ENCODE data around the gene TBC1D10A.

The TBC1D10A gene

GRCh38 chr22:30268331-30268730 is 58.4 kb downstream of the TBC1D10A start:
- H4K91ac ChIP-seq (ENCODE audit: low read depth, low read length) = no peak overlapping the region
- no CpG with 5 or more reads among the region's 8 CpGs for WGBS (ENCODE audit: extremely low coverage, insufficient coverage, insufficient read length)
- H3K23ac ChIP-seq (ENCODE audit: low read length) = no peak overlapping the region
- no peak overlapping the region for H3K18ac ChIP-seq (ENCODE audit: low read length)
- no peak overlapping the region for H2BK120ac ChIP-seq (ENCODE audit: insufficient read depth, low read length, poor library complexity)
- no peaks in the 10 kb centered on the region for H3K27me3 ChIP-seq (ENCODE audit: insufficient read depth, low read length)
- no peak overlapping the region for H2BK12ac ChIP-seq (ENCODE audit: low read length)
- H3K79me1 ChIP-seq (ENCODE audit: low read length) = no peaks in the 10 kb centered on the region
- no peak overlapping the region for H3K4ac ChIP-seq (ENCODE audit: low read depth, low read length)
- no peak overlapping the region for H3K4me3 ChIP-seq (ENCODE audit: low read depth, low read length)
- no peaks in the 10 kb centered on the region for H3K36me3 ChIP-seq (ENCODE audit: control insufficient read depth in 1 of 2, insufficient read depth in 2 of 2, low read length in 2 of 2)
- no peak overlapping the region for H3K9ac ChIP-seq (ENCODE audit: low read length)
- H4K12ac ChIP-seq (ENCODE audit: low read depth, low read length) = no peak overlapping the region
- H4K8ac ChIP-seq (ENCODE audit: low read depth, low read length) = no peak overlapping the region
- H3K4me1 ChIP-seq (ENCODE audit: control insufficient read depth in 1 of 2, insufficient read depth in 2 of 2, low read length in 2 of 2) = peaks cover 0 to under 1% of the 10 kb centered on the region in 2 experiments
- no peak overlapping the region for H3K14ac ChIP-seq (ENCODE audit: low read length)
- H3K79me2 ChIP-seq (ENCODE audit: control insufficient read depth, insufficient read depth, low read length, poor library complexity) = no peaks in the 10 kb centered on the region
- H3K9me3 ChIP-seq (ENCODE audit: insufficient read depth, low read depth, low read length) = peaks cover 2% of the 10 kb centered on the region
- H2AFZ ChIP-seq (ENCODE audit: insufficient read depth, low read length, poor library complexity) = no peak overlapping the region
- no peak overlapping the region for H3K4me2 ChIP-seq (ENCODE audit: low read length)
- no peak overlapping the region for H3K27ac ChIP-seq (ENCODE audit: low read depth, low read length)
- DNase-seq = no peak
- H2BK5ac ChIP-seq (ENCODE audit: low read depth, low read length, poor library complexity) = no peak overlapping the region
- H2AK5ac ChIP-seq (ENCODE audit: low read length) = no peak overlapping the region

- no peak overlapping the region for H3K18ac ChIP-seq (ENCODE audit: low read length)
- no peaks in the 10 kb centered on the region for H3K79me1 ChIP-seq (ENCODE audit: low read length)
- no peak overlapping the region for H3K9ac ChIP-seq (ENCODE audit: low read length)
- H4K91ac ChIP-seq (ENCODE audit: low read depth, low read length) = no peak overlapping the region
- H3K36me3 ChIP-seq (ENCODE audit: control insufficient read depth in 1 of 2, insufficient read depth in 2 of 2, low read length in 2 of 2) = no peaks in the 10 kb centered on the region
- no peak overlapping the region for H3K23ac ChIP-seq (ENCODE audit: low read length)
- no peaks in the 10 kb centered on the region for H3K79me2 ChIP-seq (ENCODE audit: control insufficient read depth, insufficient read depth, low read length, poor library complexity)
- H3K4me2 ChIP-seq (ENCODE audit: low read length) = no peak overlapping the region
- no peak overlapping the region for H2BK12ac ChIP-seq (ENCODE audit: low read length)
- H3K14ac ChIP-seq (ENCODE audit: low read length) = no peak overlapping the region
- no peak overlapping the region for H3K27ac ChIP-seq (ENCODE audit: low read depth, low read length)
- H3K4me1 ChIP-seq (ENCODE audit: control insufficient read depth in 1 of 2, insufficient read depth in 2 of 2, low read length in 2 of 2) = peaks cover 3 to 5% of the 10 kb centered on the region in 2 experiments
- no peak overlapping the region for H4K12ac ChIP-seq (ENCODE audit: low read depth, low read length)
- peaks cover 2% of the 10 kb centered on the region for H3K9me3 ChIP-seq (ENCODE audit: insufficient read depth, low read depth, low read length)
- no peaks in the 10 kb centered on the region for H3K27me3 ChIP-seq (ENCODE audit: insufficient read depth, low read length)
- H3K4ac ChIP-seq (ENCODE audit: low read depth, low read length) = no peak overlapping the region
- WGBS (ENCODE audit: extremely low coverage, insufficient coverage, insufficient read length) = no CpG with 5 or more reads among the region's 14 CpGs
- H2BK5ac ChIP-seq (ENCODE audit: low read depth, low read length, poor library complexity) = no peak overlapping the region
- H2AK5ac ChIP-seq (ENCODE audit: low read length) = no peak overlapping the region
- H4K8ac ChIP-seq (ENCODE audit: low read depth, low read length) = no peak overlapping the region
- no peak overlapping the region for H2BK120ac ChIP-seq (ENCODE audit: insufficient read depth, low read length, poor library complexity)
- no peak overlapping the region for H3K4me3 ChIP-seq (ENCODE audit: low read depth, low read length)
- no peak overlapping the region for H2AFZ ChIP-seq (ENCODE audit: insufficient read depth, low read length, poor library complexity)
- no peak for DNase-seq
Observed at GRCh38 chr22:30267382-30268302, 59.1 kb downstream of the TBC1D10A start.

GRCh38 chr22:30266445-30267381 is 60.0 kb downstream of the TBC1D10A start, which contains the start of gene OSM:
Gene OSM, minus strand, starts transcription at chr22:30266851. Its CDS starts 52 bp downstream, at chr22:30266799.
- Histone ChIP-seq H3K9me3 (ENCODE audit: insufficient read depth, low read depth, low read length) (peaks cover 2% of the 10 kb centered on the region), H3K79me1 (ENCODE audit: low read length) (peaks cover 3% of the 10 kb centered on the region), H4K12ac (ENCODE audit: low read depth, low read length) (no peak within 1 kb of the TSS), H3K4me1 (ENCODE audit: control insufficient read depth in 1 of 2, insufficient read depth in 2 of 2, low read length in 2 of 2) (peaks cover 4 to 13% of the 10 kb centered on the region in 2 experiments), H3K18ac (ENCODE audit: low read length) (no peak within 1 kb of the TSS), H3K9ac (ENCODE audit: low read length) (no peak within 1 kb of the TSS), H3K4me2 (ENCODE audit: low read length) (no peak within 1 kb of the TSS), H3K27me3 (ENCODE audit: insufficient read depth, low read length) (no peaks in the 10 kb centered on the region), H3K4me3 (ENCODE audit: low read depth, low read length) (no peak within 1 kb of the TSS), H3K27ac (ENCODE audit: low read depth, low read length) (no peak within 1 kb of the TSS), H3K4ac (ENCODE audit: low read depth, low read length) (no peak within 1 kb of the TSS), H2AK5ac (ENCODE audit: low read length) (no peak within 1 kb of the TSS), H3K36me3 (ENCODE audit: control insufficient read depth in 1 of 2, insufficient read depth in 2 of 2, low read length in 2 of 2) (no peaks in the 10 kb centered on the region), H2AFZ (ENCODE audit: insufficient read depth, low read length, poor library complexity) (no peak within 1 kb of the TSS), H2BK5ac (ENCODE audit: low read depth, low read length, poor library complexity) (no peak within 1 kb of the TSS), H3K14ac (ENCODE audit: low read length) (no peak within 1 kb of the TSS), H3K23ac (ENCODE audit: low read length) (no peak within 1 kb of the TSS), H4K8ac (ENCODE audit: low read depth, low read length) (no peak within 1 kb of the TSS), H4K91ac (ENCODE audit: low read depth, low read length) (no peak within 1 kb of the TSS), H3K79me2 (ENCODE audit: control insufficient read depth, insufficient read depth, low read length, poor library complexity) (no peaks in the 10 kb centered on the region), H2BK12ac (ENCODE audit: low read length) (no peak within 1 kb of the TSS), H2BK120ac (ENCODE audit: insufficient read depth, low read length, poor library complexity) (no peak within 1 kb of the TSS)
- DNase-seq = no peak
- no CpG with 5 or more reads among the region's 35 CpGs for WGBS (ENCODE audit: extremely low coverage, insufficient coverage, insufficient read length)

GRCh38 chr22:30265823-30266444 is 60.8 kb downstream of the TBC1D10A start:
- WGBS (ENCODE audit: extremely low coverage, insufficient coverage, insufficient read length) = no CpG with 5 or more reads among the region's 24 CpGs
- Histone ChIP-seq H3K79me1 (ENCODE audit: low read length) (peaks cover 6% of the 10 kb centered on the region), H3K27ac (ENCODE audit: low read depth, low read length) (no peak overlapping the region), H3K36me3 (ENCODE audit: control insufficient read depth in 1 of 2, insufficient read depth in 2 of 2, low read length in 2 of 2) (no peaks in the 10 kb centered on the region), H2BK12ac (ENCODE audit: low read length) (no peak overlapping the region), H3K4me2 (ENCODE audit: low read length) (no peak overlapping the region), H3K4me1 (ENCODE audit: control insufficient read depth in 1 of 2, insufficient read depth in 2 of 2, low read length in 2 of 2) (peaks cover 8 to 21% of the 10 kb centered on the region in 2 experiments), H3K9me3 (ENCODE audit: insufficient read depth, low read depth, low read length) (peaks cover 2% of the 10 kb centered on the region), H3K9ac (ENCODE audit: low read length) (no peak overlapping the region), H2BK120ac (ENCODE audit: insufficient read depth, low read length, poor library complexity) (no peak overlapping the region), H4K8ac (ENCODE audit: low read depth, low read length) (no peak overlapping the region), H2BK5ac (ENCODE audit: low read depth, low read length, poor library complexity) (no peak overlapping the region), H3K4me3 (ENCODE audit: low read depth, low read length) (no peak overlapping the region), H3K27me3 (ENCODE audit: insufficient read depth, low read length) (no peaks in the 10 kb centered on the region), H3K23ac (ENCODE audit: low read length) (no peak overlapping the region), H2AFZ (ENCODE audit: insufficient read depth, low read length, poor library complexity) (no peak overlapping the region), H4K91ac (ENCODE audit: low read depth, low read length) (no peak overlapping the region), H3K18ac (ENCODE audit: low read length) (no peak overlapping the region), H2AK5ac (ENCODE audit: low read length) (no peak overlapping the region), H4K12ac (ENCODE audit: low read depth, low read length) (no peak overlapping the region), H3K14ac (ENCODE audit: low read length) (no peak overlapping the region), H3K79me2 (ENCODE audit: control insufficient read depth, insufficient read depth, low read length, poor library complexity) (no peaks in the 10 kb centered on the region), H3K4ac (ENCODE audit: low read depth, low read length) (no peak overlapping the region)
- no peak for DNase-seq

Data from trophoblast cell (in vitro differentiated cells and primary cell).